Activated gamma-delta T cell treated with Interleukin-2 at 50 U/mL for 16 hours (primary cell): ENCODE results near the gene DCC.
"Not testable (repeated sequence)": the region's sequence is repeated elsewhere in the genome, so short reads cannot be mapped to it uniquely, and the experiment has no call there.

ENCODE experiments used
- DNase-seq: peaks from one replicate; pipeline ENCODE4 v3.0.0-alpha.2; 2020

DCC gene

GRCh38 chr18:53442415-53442783 is 1102.4 kb downstream of the DCC start:
- DNase-seq = no peak

- no peak for DNase-seq
These were observed 1103.3 kb downstream of the DCC start for GRCh38 chr18:53443336-53443735.

GRCh38 chr18:53443831-53444230 is 1103.8 kb downstream of the DCC start:
- DNase-seq = no peak

GRCh38 chr18:53451902-53452301 is 1111.9 kb downstream of the DCC start:
- no peak for DNase-seq

- DNase-seq = no peak
These were observed 1117.1 kb downstream of the DCC start for GRCh38 chr18:53457068-53457467.

- DNase-seq = no peak
These were observed 1118.3 kb downstream of the DCC start for GRCh38 chr18:53458268-53458667.

GRCh38 chr18:53458944-53459580 is 1119.1 kb downstream of the DCC start:
- DNase-seq = no peak

GRCh38 chr18:53467756-53468155 is 1127.8 kb downstream of the DCC start:
- DNase-seq = no peak

GRCh38 chr18:53468173-53468572 is 1128.2 kb downstream of the DCC start:
- not testable (repeated sequence) for DNase-seq

GRCh38 chr18:53472546-53472945 is 1132.5 kb downstream of the DCC start:
- DNase-seq = no peak

- DNase-seq = no peak
These were observed 1138.2 kb downstream of the DCC start for GRCh38 chr18:53478155-53478554.

GRCh38 chr18:53486296-53486695 is 1146.3 kb downstream of the DCC start:
- DNase-seq = no peak

GRCh38 chr18:53489266-53489665 is 1149.3 kb downstream of the DCC start:
- DNase-seq = no peak

GRCh38 chr18:53490019-53490418 is 1150.0 kb downstream of the DCC start:
- no peak for DNase-seq

- no peak for DNase-seq
These were observed 1156.0 kb downstream of the DCC start for GRCh38 chr18:53496028-53496427.

GRCh38 chr18:53503914-53504441 is 1164.0 kb downstream of the DCC start:
- no peak for DNase-seq

GRCh38 chr18:53508529-53508928 is 1168.5 kb downstream of the DCC start:
- DNase-seq = no peak

GRCh38 chr18:53509886-53510285 is 1169.9 kb downstream of the DCC start:
- DNase-seq = no peak

- not testable (repeated sequence) for DNase-seq
These were observed 1171.7 kb downstream of the DCC start for GRCh38 chr18:53511725-53512124.

- DNase-seq = no peak
These were observed 1181.1 kb downstream of the DCC start for GRCh38 chr18:53521068-53521467.

GRCh38 chr18:53526101-53526870 is 1186.3 kb downstream of the DCC start:
- DNase-seq = no peak

- no peak for DNase-seq
These were observed 1187.4 kb downstream of the DCC start for GRCh38 chr18:53527365-53527764.

GRCh38 chr18:53531187-53531586 is 1191.2 kb downstream of the DCC start:
- no peak for DNase-seq

GRCh38 chr18:53531896-53532295 is 1191.9 kb downstream of the DCC start:
- DNase-seq = no peak
